HTERT RPE-1 (cell line): ENCODE data around the gene VIM.

Source experiments
- in situ Hi-C: fragments of 300-500 bp; cut with MboI; formaldehyde crosslinking; loops from 4 replicates; pipeline ENCODE4 v1.14.3; 2020; ENCODE audit warnings: low sequenced_read_pairs

Gene VIM

GRCh38 chr10:17231788-17232187 is 3.7 kb downstream of the VIM start:
- in situ Hi-C loops = no loop called here

GRCh38 chr10:17232276-17232960 is 4.4 kb downstream of the VIM start:
- in situ Hi-C loops = no loop called here

- in situ Hi-C loops = no loop called here
These were observed 5.4 kb downstream of the VIM start for GRCh38 chr10:17233286-17233991.

GRCh38 chr10:17234431-17234945 is 6.4 kb downstream of the VIM start:
- in situ Hi-C loops = no loop called here

GRCh38 chr10:17235136-17235535 is 7.1 kb downstream of the VIM start:
- in situ Hi-C loops = no loop called here

GRCh38 chr10:17236468-17237148 is 8.6 kb downstream of the VIM start:
- in situ Hi-C loops = no loop called here

GRCh38 chr10:17237149-17237527 is 9.1 kb downstream of the VIM start:
- in situ Hi-C loops = no loop called here

GRCh38 chr10:17237915-17238444 is 9.9 kb downstream of the VIM start:
- in situ Hi-C loops = no loop called here

GRCh38 chr10:17238445-17239291 is 10.6 kb downstream of the VIM start:
- in situ Hi-C loops = no loop called here

GRCh38 chr10:17239345-17240085 is 11.5 kb downstream of the VIM start:
- in situ Hi-C loops = no loop called here

GRCh38 chr10:17240096-17240495 is 12.1 kb downstream of the VIM start:
- in situ Hi-C loops = no loop called here

GRCh38 chr10:17240616-17241015 is 12.6 kb downstream of the VIM start:
- in situ Hi-C loops = no loop called here

GRCh38 chr10:17241611-17242333 is 13.7 kb downstream of the VIM start:
- in situ Hi-C loops = no loop called here

GRCh38 chr10:17244700-17245365 is 16.8 kb downstream of the VIM start:
- in situ Hi-C loops = no loop called here

- in situ Hi-C loops = no loop called here
These were observed 19.2 kb downstream of the VIM start for GRCh38 chr10:17247210-17247609.

GRCh38 chr10:17248964-17249363 is 20.9 kb downstream of the VIM start:
- in situ Hi-C loops = no loop called here

GRCh38 chr10:17249820-17250219 is 21.8 kb downstream of the VIM start:
- in situ Hi-C loops = loop anchor here (25.0 kb wide), 1 partner anchor 413 kb away; no protein-coding TSS in a partner anchor

GRCh38 chr10:17250736-17251135 is 22.7 kb downstream of the VIM start:
- in situ Hi-C loops = loop anchor here (25.0 kb wide), 1 partner anchor 413 kb away; no protein-coding TSS in a partner anchor
